Hepatocyte (in vitro differentiated cells): ENCODE results near the gene CTSD.

Experiments
- CTCF ChIP-seq: fragments of 200-600 bp; sonication (generic); IDR thresholded peaks from 2 replicates; pipeline ENCODE4 v1.5.1; 2016; ENCODE audit warnings: antibody characterized with exemption, mild to moderate bottlenecking; ENCODE audit not compliant: poor library complexity
- EZH2 ChIP-seq: fragments of 200-600 bp; sonication (generic); IDR thresholded peaks from 2 replicates; pipeline ENCODE4 v1.6.1; 2016; ENCODE audit warnings: antibody characterized with exemption, mild to moderate bottlenecking, borderline replicate concordance
- EZH2phosphoT487 ChIP-seq: fragments of 200-600 bp; sonication (generic); IDR thresholded peaks from one replicate; pipeline ENCODE4 v1.6.1; 2018; ENCODE audit warnings: antibody characterized with exemption, mild to moderate bottlenecking, low read depth, moderate library complexity; ENCODE audit not compliant: unreplicated experiment, severe bottlenecking

DNA sequence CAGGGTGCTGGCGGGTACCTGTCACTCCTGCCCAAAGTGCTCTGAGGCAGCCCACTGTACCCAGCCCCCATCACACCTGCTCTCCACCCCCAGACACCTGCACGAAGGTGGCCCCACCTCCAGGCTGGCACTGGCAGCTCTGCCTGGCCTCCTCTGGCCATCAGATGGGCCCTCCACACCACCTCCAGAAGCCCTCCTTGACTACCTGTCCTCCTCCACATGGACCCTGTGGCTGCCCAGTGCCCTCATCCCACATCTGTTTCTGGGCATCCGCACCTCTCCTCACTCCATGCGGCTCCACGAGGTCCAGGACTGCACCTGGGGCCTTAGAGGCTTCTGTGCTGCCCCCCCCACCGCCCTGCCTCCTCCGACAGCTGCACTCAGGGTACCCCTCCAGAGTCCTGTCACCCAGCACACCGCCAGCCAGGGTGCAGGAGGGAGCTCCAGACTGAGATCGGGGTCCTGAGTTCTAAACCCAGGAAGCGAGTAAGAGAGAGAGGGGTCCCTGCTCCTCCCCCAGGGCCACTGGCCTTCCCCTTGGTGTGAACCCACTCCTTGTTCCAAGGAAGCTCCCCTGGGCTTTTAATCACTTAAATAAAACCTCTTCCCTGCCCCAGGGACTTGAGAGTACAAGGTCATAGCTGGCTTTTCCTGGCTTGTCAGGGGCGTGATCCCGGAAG is 1.7 kb downstream of the CTSD start:
- no peak for TF ChIP-seq CTCF
- no peak for TF ChIP-seq EZH2
- no peak for TF ChIP-seq EZH2phosphoT487
